HG03342 (cell line): ENCODE data around the gene ACP2.

Source experiments
- ATAC-seq: cut with Tn5 transposase; IDR thresholded peaks from one replicate; pipeline ENCODE4 v1.9.1; 2021; ENCODE audit warnings: mild to moderate bottlenecking, moderate library complexity; ENCODE audit not compliant: unreplicated experiment

Gene ACP2

GRCh38 chr11:47248664-47249377 is at the start of gene ACP2:
TSS of gene ACP2 (minus strand) at chr11:47248814. CDS start at chr11:47248789, 25 bp downstream.
- peak; percentile 87 for ATAC-seq

- no peak for ATAC-seq
Measured at GRCh38 chr11:47296045-47296444, 47.4 kb upstream of the ACP2 start.

DNA sequence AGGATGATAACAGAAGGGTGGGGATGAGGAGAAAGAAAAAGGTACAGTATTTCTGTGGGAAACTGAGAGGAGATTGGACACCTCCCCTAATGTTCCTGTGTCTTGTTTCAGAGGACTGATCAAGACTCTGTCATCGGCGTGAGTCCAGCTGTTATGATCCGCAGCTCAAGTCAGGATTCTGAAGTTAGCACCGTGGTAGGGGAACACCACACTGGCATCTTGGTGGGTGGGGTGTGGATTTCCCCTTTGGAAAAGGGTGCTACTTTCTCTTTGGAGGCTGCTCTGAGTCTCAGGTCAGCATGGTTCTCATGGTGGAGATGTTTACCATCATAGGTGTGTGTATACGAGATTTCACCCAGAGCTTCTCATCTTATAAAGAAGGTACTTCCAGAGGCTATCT is 46.8 kb upstream of the ACP2 start:
- no peak for ATAC-seq

GRCh38 chr11:47289856-47290255 is 41.2 kb upstream of the ACP2 start:
- ATAC-seq = no peak

- no peak for ATAC-seq
Measured at GRCh38 chr11:47288066-47288465, 39.5 kb upstream of the ACP2 start.

DNA sequence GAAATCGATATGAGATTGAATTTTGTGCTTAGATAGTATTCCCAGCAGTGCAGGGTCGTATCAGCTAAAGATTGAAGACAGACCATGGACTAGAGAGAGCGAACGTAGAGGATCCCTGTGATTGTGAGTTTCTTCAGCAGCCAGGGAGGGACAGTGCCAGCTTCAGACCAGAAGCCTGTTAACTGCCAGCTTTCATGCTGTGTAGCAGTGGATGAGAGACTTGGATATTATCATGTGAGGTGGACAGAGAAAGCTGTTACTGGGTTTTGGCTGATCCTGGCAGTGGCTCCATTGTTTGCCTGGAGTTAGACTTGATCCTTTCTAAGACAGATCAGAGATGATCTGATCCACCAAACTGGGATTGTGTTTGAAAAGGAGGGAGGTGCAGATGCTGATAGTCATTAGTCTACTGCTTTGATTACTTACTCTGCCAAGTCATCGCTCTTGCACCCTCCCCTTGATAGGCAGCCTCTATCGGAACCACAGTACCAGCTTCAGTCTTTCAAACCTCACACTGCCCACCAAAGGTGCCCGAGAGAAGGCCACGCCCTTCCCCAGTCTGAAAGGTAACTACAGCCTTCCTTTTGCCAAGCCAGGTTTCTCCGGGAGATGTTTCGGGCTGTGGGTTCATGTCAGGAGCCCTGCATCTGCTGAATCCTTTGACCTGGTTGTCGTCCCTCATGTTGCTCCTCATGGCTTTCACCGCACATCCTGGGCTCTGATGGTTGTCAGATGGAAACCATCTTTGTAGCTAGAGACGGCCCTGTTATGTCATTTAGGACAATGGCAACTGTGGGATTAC is 37.6 kb upstream of the ACP2 start:
- no peak for ATAC-seq

DNA sequence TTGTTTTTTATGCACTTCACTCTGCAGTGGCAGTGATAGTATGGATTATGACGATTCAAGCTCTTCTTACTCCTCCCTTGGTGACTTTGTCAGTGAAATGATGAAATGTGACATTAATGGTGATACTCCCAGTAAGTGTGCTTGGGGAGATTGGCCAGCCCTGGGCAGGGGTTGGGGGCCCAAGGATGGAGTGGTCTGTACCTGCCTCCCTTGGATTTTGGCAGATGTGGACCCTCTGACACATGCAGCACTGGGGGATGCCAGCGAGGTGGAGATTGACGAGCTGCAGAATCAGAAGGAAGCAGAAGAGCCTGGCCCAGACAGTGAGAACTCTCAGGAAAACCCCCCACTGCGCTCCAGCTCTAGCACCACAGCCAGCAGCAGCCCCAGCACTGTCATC is 35.5 kb upstream of the ACP2 start:
- ATAC-seq = no peak

GRCh38 chr11:47282462-47282861 is 33.8 kb upstream of the ACP2 start:
- ATAC-seq = no peak

DNA sequence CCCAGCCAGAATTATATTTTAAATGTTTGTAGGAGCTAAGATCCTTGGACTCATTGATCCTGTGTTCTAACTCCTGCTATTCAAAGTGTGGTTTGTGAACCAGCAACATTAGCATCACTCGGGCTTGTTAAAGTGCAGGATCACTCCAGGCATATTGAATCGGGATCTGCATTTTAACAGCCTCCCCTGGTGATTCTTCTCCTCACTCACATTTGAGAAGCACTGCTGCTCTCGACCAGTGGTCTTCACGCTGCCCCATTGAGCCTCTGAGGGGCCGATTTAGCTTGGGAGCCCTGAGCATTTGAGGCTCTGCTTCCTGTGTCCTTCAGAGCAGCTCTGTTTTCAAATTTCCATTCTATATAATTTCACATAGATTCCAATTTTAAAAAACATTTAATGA is 32.2 kb upstream of the ACP2 start:
- ATAC-seq = no peak

DNA sequence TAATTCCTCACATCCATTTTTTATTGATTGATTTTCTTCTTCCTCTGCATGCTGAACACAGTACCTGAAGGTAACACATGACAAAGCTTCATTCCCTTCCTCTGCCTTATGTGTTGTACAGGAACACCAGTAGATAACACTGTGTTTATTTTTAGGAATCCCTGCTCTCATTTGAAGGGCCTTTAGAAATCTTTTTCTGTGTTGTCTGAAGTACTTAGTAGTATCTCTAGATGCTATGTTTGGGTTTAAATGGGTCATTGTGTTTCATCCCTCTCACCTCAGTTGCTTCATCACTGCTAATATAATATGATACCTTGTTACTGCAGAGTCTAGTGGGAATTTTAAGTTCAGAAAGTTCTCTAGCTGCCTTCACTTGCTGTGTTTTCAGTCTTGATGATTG is 31.5 kb upstream of the ACP2 start:
- no peak for ATAC-seq

DNA sequence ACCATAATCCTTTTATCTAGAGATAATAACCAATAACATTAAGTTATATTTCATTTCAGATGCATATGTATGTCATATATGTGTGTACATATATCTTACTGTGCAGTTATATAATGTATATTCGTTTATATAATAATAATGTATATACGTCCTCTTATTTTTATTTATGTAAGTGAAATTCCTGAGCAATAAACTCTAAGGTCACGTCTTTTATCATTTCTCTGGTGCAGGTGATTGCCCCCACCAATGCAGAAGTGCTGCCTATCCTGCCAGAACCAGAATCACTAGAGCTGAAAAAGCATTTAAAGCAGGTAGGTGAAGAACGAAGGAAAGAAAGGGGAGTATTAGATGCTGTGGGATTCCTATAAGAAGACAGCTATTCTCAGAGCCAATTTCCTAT is 30.2 kb upstream of the ACP2 start:
- no peak for ATAC-seq

DNA sequence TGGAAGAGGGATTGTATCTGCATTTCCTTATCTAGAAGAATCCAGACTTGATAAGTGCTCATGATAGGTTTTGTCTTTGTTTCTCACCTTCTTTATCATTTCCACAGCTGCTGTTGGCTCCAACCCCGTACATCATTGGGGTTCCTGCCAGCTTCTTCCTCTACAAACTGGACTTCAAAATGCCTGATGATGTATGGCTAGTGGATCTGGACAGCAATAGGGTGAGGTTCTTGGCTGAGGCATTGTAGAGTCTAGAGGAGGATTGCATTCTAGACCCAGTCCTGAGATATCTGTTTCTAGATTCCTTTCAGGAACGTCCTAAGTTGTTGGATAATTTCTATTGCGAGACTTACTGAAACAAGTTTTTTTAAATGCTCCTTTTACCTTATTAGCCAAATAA is 29.4 kb upstream of the ACP2 start:
- no peak for ATAC-seq

- no peak for ATAC-seq
Measured at GRCh38 chr11:47276923-47277322, 28.3 kb upstream of the ACP2 start.

- ATAC-seq = no peak
Measured at GRCh38 chr11:47274495-47275235, 26.1 kb upstream of the ACP2 start.

GRCh38 chr11:47272706-47273105 is 24.1 kb upstream of the ACP2 start:
- ATAC-seq = no peak

GRCh38 chr11:47271961-47272661 is 23.5 kb upstream of the ACP2 start:
- ATAC-seq = peak; percentile 25

DNA sequence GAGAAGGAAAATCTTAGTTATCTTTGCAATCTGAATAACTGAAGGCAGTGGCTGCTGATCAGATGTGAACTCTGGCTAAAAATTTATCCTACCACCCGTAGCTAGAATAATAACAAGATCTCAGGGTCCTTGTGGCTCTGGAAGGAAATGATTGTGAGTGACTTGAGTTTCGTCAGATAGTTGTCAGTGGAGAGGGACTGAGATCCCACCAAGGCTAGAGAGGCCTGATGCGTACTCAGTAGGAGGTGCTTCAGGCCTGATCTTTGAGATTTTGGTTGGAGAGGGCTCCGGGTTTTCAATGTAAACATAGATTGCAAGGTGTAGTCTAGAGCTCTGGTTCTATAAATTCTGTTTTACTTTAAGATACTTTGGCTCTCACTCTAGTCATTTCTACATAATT is 22.7 kb upstream of the ACP2 start:
- ATAC-seq = no peak

DNA sequence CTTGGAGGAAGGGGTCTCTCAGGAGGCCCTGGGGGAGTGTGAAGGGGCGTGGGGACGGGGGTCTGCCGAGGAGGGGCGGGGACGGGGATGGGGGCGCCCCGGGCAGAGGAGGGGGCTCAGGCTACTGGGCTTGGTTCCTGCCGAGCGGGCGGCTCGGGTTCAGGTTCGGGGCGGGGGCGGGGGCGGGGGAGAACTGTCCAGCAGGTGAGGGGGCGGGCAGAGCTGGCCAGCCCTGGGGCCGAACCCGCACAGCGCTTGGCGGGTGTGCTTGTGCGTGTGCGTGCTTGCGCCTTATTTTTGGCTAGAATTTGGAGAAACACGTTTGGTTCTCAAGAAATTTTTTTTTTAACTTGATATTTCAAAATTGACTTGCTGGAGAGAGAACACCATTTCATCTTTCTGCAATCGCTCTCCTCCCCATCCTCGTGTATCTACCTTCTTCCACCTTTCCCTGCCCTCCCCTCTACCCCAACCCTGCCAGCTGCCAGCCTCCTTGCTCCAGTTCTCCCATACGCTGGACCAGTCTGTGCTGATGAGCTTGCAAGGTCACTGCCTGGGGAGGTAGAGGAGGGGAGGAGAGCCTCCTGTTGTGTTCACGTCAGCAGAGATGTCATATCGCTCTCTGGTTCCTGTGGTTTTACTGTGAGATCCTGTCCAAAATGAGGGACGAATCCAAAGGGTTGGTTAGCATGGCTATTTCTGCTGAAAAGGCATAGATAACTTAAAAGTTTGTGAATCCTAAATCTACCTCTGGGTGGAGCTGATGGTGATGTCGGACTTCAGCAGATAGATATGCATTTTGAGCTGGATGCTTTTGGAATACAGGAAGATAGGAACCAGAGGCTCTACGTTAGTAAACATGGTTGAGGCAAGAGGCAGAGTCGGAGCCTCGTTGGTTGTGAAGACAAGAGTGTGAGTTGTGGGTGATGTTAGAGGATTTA is 22.0 kb upstream of the ACP2 start:
- no peak for ATAC-seq

DNA sequence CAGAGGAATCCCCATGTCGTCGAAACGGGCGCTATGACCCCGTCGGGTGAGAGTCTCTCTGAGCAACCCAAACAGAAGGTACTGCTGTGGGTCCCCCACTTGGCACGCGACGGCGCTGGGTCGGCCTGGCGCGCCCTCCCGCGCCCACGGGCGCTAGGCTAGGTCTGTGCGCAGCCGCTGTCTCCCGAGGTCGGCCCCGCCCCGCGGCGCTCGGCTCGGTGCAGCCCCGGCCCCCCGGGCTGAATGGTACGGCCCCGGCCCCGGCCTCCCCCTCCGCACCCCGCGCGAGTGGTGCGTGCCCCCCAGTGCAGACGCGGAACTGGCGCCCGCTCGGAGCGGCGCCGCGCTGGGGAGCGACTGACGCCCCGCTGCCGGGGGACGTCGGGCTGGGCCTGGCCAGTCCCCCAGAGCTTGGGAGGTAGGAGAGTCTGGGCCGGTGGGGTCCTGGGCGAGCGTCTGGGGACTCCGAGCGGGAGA is 21.3 kb upstream of the ACP2 start, which contains the start of gene MADD:
MADD (plus strand) TSS at position 305 of the 477 bp plus-strand sequence.
- ATAC-seq = peak; percentile 63
